ENCODE data around the gene NUP210L. TPM values are rescaled to one million over a fixed set of nuclear protein-coding genes. Genes with fewer than 3 reads are reported as not detected.

Gene NUP210L
- total and polyA plus RNA-seq, 2 of the 13 experiments (the other 11 are each of a cell fraction or from before 2014, with no cell fraction given), result not detected

GRCh38 chr1:154186852-154187501 is 32.1 kb upstream of the NUP210L start (continued):
- TF ChIP-seq CBX2 (IDR thresholded peaks at IDR 0.05; ENCODE audit: low read depth, low read length) (no peak), CBX2 (CRISPR knock-in tag; IDR thresholded peaks at IDR 0.05; ENCODE audit: low read depth) (no peak), ZFP62 (CRISPR knock-in tag; IDR thresholded peaks at IDR 0.05) (no peak), MIER3 (CRISPR knock-in tag; IDR thresholded peaks at IDR 0.05; ENCODE audit: borderline replicate concordance) (no peak)

- ChIA-PET POLR2A (no interaction called here), CTCF (ENCODE audit: low intra/inter-chr PET ratio, low total read pairs) (interaction anchor here (0.9 to 2.5 kb wide), 3 partner anchors 13 to 149 kb away, joined by 3 to 20 read pairs (median 3); partner anchors contain the start of gene HAX1)
- WGBS (ENCODE audit: low lambda C conversion rate), result 20% methylated on average over 1 of the region's 1 CpG
- H3K4me2 ChIP-seq (ENCODE audit: low read depth, low read length), result no peak overlapping the region
- peaks cover 16% of the 10 kb centered on the region for H3K79me2 ChIP-seq (ENCODE audit: insufficient read depth, low read length)
- no peaks in the 10 kb centered on the region; a peak in 1 of 5 replicates for H3K27me3 ChIP-seq (ENCODE audit: control insufficient read depth in 1 of 2, insufficient read depth in 2 of 2, low read length in 2 of 2)
- BruUV-seq (replicated peaks), result no TSS peak
- H3K27ac ChIP-seq (ENCODE audit: extremely low read length, insufficient read depth, low read length), result no peak overlapping the region
- H3K4me3 ChIP-seq (replicated peaks in 1 of 3; ENCODE audit: insufficient read depth in 1 of 3, low read depth in 2 of 3, low read length in 3 of 3), result no peak overlapping the region
- no peak overlapping the region for H2AFZ ChIP-seq (ENCODE audit: low read length)
- FAIRE-seq (no peak), DNase-seq (ENCODE audit: low spot score) (peak; percentile 43), ATAC-seq (no peak)
- intact Hi-C loops (cut with micrococcal nuclease; ENCODE audit: unreplicated experiment) (no loop called here), in situ Hi-C loops (cut with HindIII; ENCODE audit: extremely low pct_ligation_motif_present, low pct_unique_long_range_greater_than_20kb) (no loop called here)
- peaks cover 14% of the 10 kb centered on the region for H4K20me1 ChIP-seq (ENCODE audit: insufficient read depth, low read length)
- H3K9me3 ChIP-seq (ENCODE audit: low read length), result no peaks in the 10 kb centered on the region
- H3K4me1 ChIP-seq (ENCODE audit: insufficient read depth, low read length), result peaks cover 34% of the 10 kb centered on the region
- H3K9ac ChIP-seq (ENCODE audit: insufficient read depth, low read depth, low read length), result no peak overlapping the region
- H3K36me3 ChIP-seq (replicated peaks in 1 of 2; ENCODE audit: control insufficient read depth in 1 of 2, insufficient read depth in 2 of 2, low read length in 2 of 2), result no peaks in the 10 kb centered on the region
- no peak for TF ChIP-seq ZNF557 (CRISPR knock-in tag; IDR thresholded peaks at IDR 0.05)
- TF ChIP-seq ZBTB42 (CRISPR knock-in tag; IDR thresholded peaks at IDR 0.05), result no peak
- TF ChIP-seq ZNF407 (CRISPR knock-in tag; IDR thresholded peaks at IDR 0.05; ENCODE audit: not compliant biosample characterization), result no peak
- no peak for TF ChIP-seq ETV6 (CRISPR knock-in tag; conservative IDR thresholded peaks at IDR 0.05)
- TF ChIP-seq GATAD1 (CRISPR knock-in tag; IDR thresholded peaks at IDR 0.05), result peak; percentile 44
- no peak for TF ChIP-seq PTBP1 (IDR thresholded peaks at IDR 0.05; ENCODE audit: low read depth, low read length, poor library complexity, severe bottlenecking)
- no peak for TF ChIP-seq ZBTB43 (CRISPR knock-in tag; conservative IDR thresholded peaks at IDR 0.05)
- TF ChIP-seq ZNF580 (CRISPR knock-in tag; IDR thresholded peaks at IDR 0.05; ENCODE audit: borderline replicate concordance, low read depth), result peak; percentile 74; the same call in 1 of the 2 replicates
- TF ChIP-seq RAD21 (CRISPR knock-in tag; IDR thresholded peaks at IDR 0.05), result peak; percentile 44; the same call in 1 of the 2 replicates
These were observed 31.3 kb upstream of the NUP210L start for GRCh38 chr1:154186177-154186576.

Measured in HepG2 (cell line).